HG02970 (cell line): ENCODE measurements around the gene SUV39H2.
A peak's percentile ranks its signal among the peaks of the same experiment; 100 is the strongest.
"Not testable (repeated sequence)": the region's sequence is repeated elsewhere in the genome, so short reads cannot be mapped to it uniquely, and the experiment has no call there.

Experiments
- ATAC-seq: cut with Tn5 transposase; IDR thresholded peaks from one replicate; pipeline ENCODE4 v1.9.1; 2021; ENCODE audit warnings: mild to moderate bottlenecking, moderate library complexity, moderate number of reproducible peaks; ENCODE audit not compliant: unreplicated experiment, low FRiP score

SUV39H2 gene

GRCh38 chr10:14878266-14879123 lies at the start of gene SUV39H2:
Gene SUV39H2 (plus strand): TSS chr10:14878866. CDS start chr10:14878889, 23 bp downstream.
- peak; percentile 92 for ATAC-seq

- ATAC-seq = no peak
These were observed 45.6 kb upstream of the SUV39H2 start for GRCh38 chr10:14833106-14833505.

- no peak for ATAC-seq
These were observed 42.5 kb upstream of the SUV39H2 start for GRCh38 chr10:14836208-14836607.

GRCh38 chr10:14837003-14837756 lies 41.5 kb upstream of the SUV39H2 start:
- no peak for ATAC-seq

- peak; percentile 94 for ATAC-seq
These were observed 40.7 kb upstream of the SUV39H2 start, which contains the start of the genes CDNF, HSPA14 and MSANTD7 for GRCh38 chr10:14837757-14838581. Gene CDNF (minus strand): TSS chr10:14838037. CDS start chr10:14837946, 91 bp downstream. Gene HSPA14 (plus strand): TSS chr10:14838306. CDS start chr10:14838403, 97 bp downstream. Gene MSANTD7 (plus strand): TSS chr10:14838306. CDS start chr10:14842285, 3,979 bp downstream.

- ATAC-seq = no peak
These were observed 39.9 kb upstream of the SUV39H2 start for GRCh38 chr10:14838582-14839304.

- no peak for ATAC-seq
These were observed 39.4 kb upstream of the SUV39H2 start for GRCh38 chr10:14839305-14839695.

- no peak for ATAC-seq
These were observed 38.5 kb upstream of the SUV39H2 start for GRCh38 chr10:14840178-14840577.

GRCh38 chr10:14843327-14843988 lies 35.2 kb upstream of the SUV39H2 start:
- ATAC-seq = no peak

- no peak for ATAC-seq
These were observed 33.7 kb upstream of the SUV39H2 start for GRCh38 chr10:14844948-14845347.

- ATAC-seq = no peak
These were observed 26.4 kb upstream of the SUV39H2 start for GRCh38 chr10:14852236-14852635.

GRCh38 chr10:14855453-14855852 lies 23.2 kb upstream of the SUV39H2 start:
- no peak for ATAC-seq

GRCh38 chr10:14858338-14858960 lies 20.2 kb upstream of the SUV39H2 start:
- ATAC-seq = no peak

GRCh38 chr10:14859043-14859442 lies 19.6 kb upstream of the SUV39H2 start:
- ATAC-seq = no peak

GRCh38 chr10:14859775-14860174 lies 18.9 kb upstream of the SUV39H2 start:
- no peak for ATAC-seq

GRCh38 chr10:14860791-14861190 lies 17.9 kb upstream of the SUV39H2 start:
- no peak for ATAC-seq

GRCh38 chr10:14864466-14864865 lies 14.2 kb upstream of the SUV39H2 start:
- ATAC-seq = not testable (repeated sequence)

GRCh38 chr10:14864871-14865270 lies 13.8 kb upstream of the SUV39H2 start:
- not testable (repeated sequence) for ATAC-seq
